DND-41 (cell line): Measurements from ENCODE around the gene C6.

Source experiments
- ATAC-seq: fragments of 200-7000 bp; cut with Tn5 transposase; 3 replicates; pipeline ENCODE4 v1.9.1; 2021; ENCODE audit warnings: low read depth; ENCODE audit not compliant: insufficient read depth
- DNase-seq: peaks from one replicate; pipeline ENCODE4 v3.0.0-alpha.2; 2020
- H2AFZ ChIP-seq: 2 replicates; pipeline ENCODE4 v1.6.0; 2012; ENCODE audit warnings: low read depth, low read length
- H3K27ac ChIP-seq: 2 replicates; pipeline ENCODE4 v1.5.1; 2012; ENCODE audit warnings: low read length, inconsistent platforms
- H3K27me3 ChIP-seq: fragments of 200-600 bp; sonication (generic); 2 replicates; pipeline ENCODE4 v1.6.0; 2012; ENCODE audit warnings: low read length, mild to moderate bottlenecking, inconsistent platforms; ENCODE audit not compliant: insufficient read depth, poor library complexity
- H3K36me3 ChIP-seq: 2 replicates; pipeline ENCODE4 v1.5.1; 2012; ENCODE audit warnings: low read length, inconsistent platforms; ENCODE audit not compliant: insufficient read depth
- H3K4me1 ChIP-seq: 2 replicates; pipeline ENCODE4 v1.5.1; 2012; ENCODE audit warnings: mild to moderate bottlenecking, low read length; ENCODE audit not compliant: insufficient read depth
- H3K4me2 ChIP-seq: 2 replicates; pipeline ENCODE4 v1.6.0; 2012; ENCODE audit warnings: mild to moderate bottlenecking, moderate library complexity, low read length, inconsistent platforms; ENCODE audit not compliant: insufficient read depth
- H3K4me3 ChIP-seq, 2 experiments: fragments of 200-600 bp in 1 of 2; shearing (Covaris generic) in 1 of 2; 2 replicates each; pipeline ENCODE4 v1.5.1; 2012 to 2016; ENCODE audit warnings: inconsistent platforms in 2 of 2, low read length in 2 of 2, mild to moderate bottlenecking in 2 of 2, low read depth in 1 of 2, moderate library complexity in 1 of 2
- H3K79me2 ChIP-seq: 2 replicates; pipeline ENCODE4 v1.6.0; 2012; ENCODE audit warnings: low read length, inconsistent platforms; ENCODE audit not compliant: insufficient read depth
- H3K9ac ChIP-seq: 2 replicates; pipeline ENCODE4 v1.6.0; 2012; ENCODE audit warnings: low read depth, mild to moderate bottlenecking, inconsistent platforms, low read length, moderate library complexity
- H3K9me3 ChIP-seq: 2 replicates; pipeline ENCODE4 v1.5.1; 2012; ENCODE audit warnings: low read length, moderate library complexity, mild to moderate bottlenecking, inconsistent platforms; ENCODE audit not compliant: insufficient read depth, severe bottlenecking
- H4K20me1 ChIP-seq: 2 replicates; pipeline ENCODE4 v1.6.0; 2012; ENCODE audit warnings: low read length; ENCODE audit not compliant: insufficient read depth
- EZH2 ChIP-seq: IDR thresholded peaks from 3 replicates; pipeline ENCODE4 v1.6.1; 2012; ENCODE audit warnings: borderline replicate concordance, low read depth, mild to moderate bottlenecking, moderate library complexity, low read length, inconsistent platforms; ENCODE audit not compliant: severe bottlenecking
- TF ChIP-seq, protein P1 (sequence below): IDR thresholded peaks from 2 replicates; pipeline ENCODE4 v1.5.1; 2012; ENCODE audit warnings: borderline replicate concordance, low read length, moderate library complexity, mild to moderate bottlenecking; ENCODE audit not compliant: poor library complexity, severe bottlenecking; ENCODE audit errors: extremely low read depth

C6 gene

DNA sequence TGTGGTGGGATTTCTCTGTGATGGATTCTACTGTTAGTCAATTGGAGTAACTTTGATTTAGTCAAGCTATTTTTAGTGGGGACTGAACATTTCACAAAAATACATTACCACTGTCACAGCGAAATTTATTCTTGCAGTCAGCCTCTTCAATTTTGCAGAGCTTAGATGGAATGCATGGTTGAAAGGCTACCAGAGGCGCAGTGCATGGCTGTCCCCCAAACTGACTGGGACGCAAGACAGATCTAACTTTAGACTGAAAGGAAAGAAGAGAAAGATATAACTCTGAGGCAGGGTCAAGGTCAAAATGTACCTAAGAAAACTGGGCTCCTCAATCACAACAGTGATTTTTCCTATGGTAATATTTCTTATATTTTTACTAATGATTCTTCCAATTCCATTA is 13.7 kb downstream of the C6 start:
- no peak overlapping the region for H3K9ac ChIP-seq
- no peak overlapping the region for H3K4me2 ChIP-seq
- H3K27ac ChIP-seq = no peak overlapping the region
- no peaks in the 10 kb centered on the region for H3K27me3 ChIP-seq
- no peaks in the 10 kb centered on the region for H4K20me1 ChIP-seq
- no peaks in the 10 kb centered on the region for H3K36me3 ChIP-seq
- ATAC-seq (no peak), DNase-seq (no peak)
- no peaks in the 10 kb centered on the region for H3K79me2 ChIP-seq
- no peak for TF ChIP-seq EZH2
- TF ChIP-seq, protein P1, sequence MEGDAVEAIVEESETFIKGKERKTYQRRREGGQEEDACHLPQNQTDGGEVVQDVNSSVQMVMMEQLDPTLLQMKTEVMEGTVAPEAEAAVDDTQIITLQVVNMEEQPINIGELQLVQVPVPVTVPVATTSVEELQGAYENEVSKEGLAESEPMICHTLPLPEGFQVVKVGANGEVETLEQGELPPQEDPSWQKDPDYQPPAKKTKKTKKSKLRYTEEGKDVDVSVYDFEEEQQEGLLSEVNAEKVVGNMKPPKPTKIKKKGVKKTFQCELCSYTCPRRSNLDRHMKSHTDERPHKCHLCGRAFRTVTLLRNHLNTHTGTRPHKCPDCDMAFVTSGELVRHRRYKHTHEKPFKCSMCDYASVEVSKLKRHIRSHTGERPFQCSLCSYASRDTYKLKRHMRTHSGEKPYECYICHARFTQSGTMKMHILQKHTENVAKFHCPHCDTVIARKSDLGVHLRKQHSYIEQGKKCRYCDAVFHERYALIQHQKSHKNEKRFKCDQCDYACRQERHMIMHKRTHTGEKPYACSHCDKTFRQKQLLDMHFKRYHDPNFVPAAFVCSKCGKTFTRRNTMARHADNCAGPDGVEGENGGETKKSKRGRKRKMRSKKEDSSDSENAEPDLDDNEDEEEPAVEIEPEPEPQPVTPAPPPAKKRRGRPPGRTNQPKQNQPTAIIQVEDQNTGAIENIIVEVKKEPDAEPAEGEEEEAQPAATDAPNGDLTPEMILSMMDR = no peak
- H3K9me3 ChIP-seq = no peaks in the 10 kb centered on the region
- no peaks in the 10 kb centered on the region for H3K4me1 ChIP-seq
- no peak overlapping the region for H2AFZ ChIP-seq
- no peak overlapping the region for H3K4me3 ChIP-seq

DNA sequence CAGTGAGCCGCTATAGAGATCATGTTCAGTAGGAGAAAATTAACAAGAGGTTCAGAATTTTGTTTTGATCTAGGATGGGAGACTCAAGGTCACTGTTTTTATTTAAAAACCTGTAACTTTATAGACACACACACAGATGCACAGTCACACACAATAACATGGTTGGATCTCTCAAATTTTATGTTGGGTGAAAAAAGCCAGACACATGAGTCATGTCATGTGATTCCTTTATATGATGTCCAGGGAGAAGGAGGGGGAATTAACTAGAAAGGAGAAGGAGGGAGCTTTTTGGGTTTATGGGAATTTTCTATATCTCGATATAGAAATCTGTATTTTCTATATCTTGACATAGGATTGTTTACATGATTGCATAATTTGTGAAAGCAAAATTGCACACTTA is 17.1 kb downstream of the C6 start:
- H3K9me3 ChIP-seq = no peaks in the 10 kb centered on the region
- TF ChIP-seq, protein P1 = no peak
- no peak for TF ChIP-seq EZH2
- H3K4me3 ChIP-seq = no peak overlapping the region
- H3K27ac ChIP-seq = no peak overlapping the region
- H3K4me2 ChIP-seq = no peak overlapping the region
- no peaks in the 10 kb centered on the region for H4K20me1 ChIP-seq
- no peaks in the 10 kb centered on the region for H3K79me2 ChIP-seq
- no peak overlapping the region for H2AFZ ChIP-seq
- H3K4me1 ChIP-seq = no peaks in the 10 kb centered on the region
- no peak for DNase-seq
- H3K9ac ChIP-seq = no peak overlapping the region
- no peaks in the 10 kb centered on the region for H3K27me3 ChIP-seq
- ATAC-seq = no peak
- no peaks in the 10 kb centered on the region for H3K36me3 ChIP-seq

DNA sequence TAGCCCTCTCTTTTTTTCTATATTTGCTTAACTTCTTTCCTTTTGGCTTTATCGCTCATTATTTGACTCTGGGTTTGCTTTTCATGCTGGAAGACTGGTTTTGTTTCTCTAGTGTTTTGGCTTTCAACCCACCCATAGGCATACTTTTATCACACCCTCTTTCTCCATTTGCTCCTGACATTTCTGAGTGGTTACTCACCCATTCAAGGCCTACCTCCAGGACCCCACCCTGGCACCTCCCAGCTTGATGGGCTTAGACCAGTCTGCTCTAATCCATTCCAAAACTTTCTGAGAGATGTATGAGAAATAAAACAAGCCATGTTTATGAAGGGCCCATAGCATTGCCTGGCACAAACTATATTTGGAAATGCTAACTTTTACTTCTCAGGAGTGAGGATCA is 18.1 kb downstream of the C6 start:
- Histone ChIP-seq H2AFZ (no peak overlapping the region), H3K9me3 (no peaks in the 10 kb centered on the region), H3K27ac (no peak overlapping the region), H3K4me3 (no peak overlapping the region), H3K4me1 (no peaks in the 10 kb centered on the region), H3K9ac (no peak overlapping the region), H4K20me1 (no peaks in the 10 kb centered on the region), H3K27me3 (no peaks in the 10 kb centered on the region), H3K36me3 (no peaks in the 10 kb centered on the region), H3K4me2 (no peak overlapping the region), H3K79me2 (no peaks in the 10 kb centered on the region)
- ATAC-seq (no peak), DNase-seq (no peak)
- TF ChIP-seq, protein P1 = no peak
- TF ChIP-seq EZH2 = no peak

DNA sequence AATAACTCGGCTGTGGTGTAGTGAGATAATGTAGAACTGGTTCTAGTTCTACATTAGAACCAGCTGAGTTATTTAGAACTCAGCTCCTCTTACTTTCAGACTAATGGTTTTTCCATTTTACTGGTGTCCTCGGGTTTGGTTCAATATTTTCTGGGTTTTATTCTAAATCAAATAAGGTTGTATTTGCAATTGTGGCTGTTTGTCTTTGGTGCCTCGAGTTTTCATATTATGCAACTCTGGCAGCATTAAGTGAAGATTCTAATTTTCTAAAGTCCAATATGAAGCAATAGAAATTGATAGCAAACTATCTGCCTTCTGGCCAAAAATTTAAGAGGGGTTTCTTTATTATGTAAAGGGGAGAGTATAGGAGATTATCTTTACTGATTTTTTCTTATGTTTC is 19.0 kb downstream of the C6 start:
- Histone ChIP-seq H3K27me3 (no peaks in the 10 kb centered on the region), H3K27ac (no peak overlapping the region), H3K79me2 (no peaks in the 10 kb centered on the region), H3K4me3 (no peak overlapping the region), H4K20me1 (no peaks in the 10 kb centered on the region), H3K9me3 (no peaks in the 10 kb centered on the region), H3K36me3 (no peaks in the 10 kb centered on the region), H3K4me1 (no peaks in the 10 kb centered on the region), H3K4me2 (no peak overlapping the region), H2AFZ (no peak overlapping the region), H3K9ac (no peak overlapping the region)
- ATAC-seq (no peak), DNase-seq (no peak)
- TF ChIP-seq, protein P1 = no peak
- no peak for TF ChIP-seq EZH2
